HG03469 (cell line): ENCODE measurements around the gene EXOC4.
A peak's percentile ranks its signal among the peaks of the same experiment; 100 is the strongest.
"Not testable (repeated sequence)": the region's sequence is repeated elsewhere in the genome, so short reads cannot be mapped to it uniquely, and the experiment has no call there.

Experiments used
- ATAC-seq: cut with Tn5 transposase; IDR thresholded peaks from one replicate; pipeline ENCODE4 v1.9.1; 2021; ENCODE audit warnings: mild to moderate bottlenecking, moderate library complexity, moderate number of reproducible peaks; ENCODE audit not compliant: unreplicated experiment

EXOC4 gene

GRCh38 chr7:133773601-133774000 is 520.7 kb downstream of the EXOC4 start:
- ATAC-seq, result no peak

GRCh38 chr7:133775201-133775600 is 522.3 kb downstream of the EXOC4 start:
- no peak for ATAC-seq

GRCh38 chr7:133776266-133776665 is 523.4 kb downstream of the EXOC4 start:
- ATAC-seq, result no peak

- ATAC-seq, result no peak
These were observed 524.8 kb downstream of the EXOC4 start for GRCh38 chr7:133777701-133778100.

- ATAC-seq, result peak; percentile 94
These were observed 525.6 kb downstream of the EXOC4 start for GRCh38 chr7:133778472-133778871.

- not testable (repeated sequence) for ATAC-seq
These were observed 526.7 kb downstream of the EXOC4 start for GRCh38 chr7:133779538-133779937.

GRCh38 chr7:133780912-133781311 is 528.0 kb downstream of the EXOC4 start:
- no peak for ATAC-seq

GRCh38 chr7:133781486-133782090 is 528.7 kb downstream of the EXOC4 start:
- no peak for ATAC-seq

- no peak for ATAC-seq
These were observed 529.6 kb downstream of the EXOC4 start for GRCh38 chr7:133782470-133782869.

GRCh38 chr7:133783276-133783675 is 530.4 kb downstream of the EXOC4 start:
- ATAC-seq, result no peak

GRCh38 chr7:133784486-133785001 is 531.7 kb downstream of the EXOC4 start:
- ATAC-seq, result no peak

- no peak for ATAC-seq
These were observed 533.6 kb downstream of the EXOC4 start for GRCh38 chr7:133786401-133786937.

GRCh38 chr7:133789974-133790373 is 537.1 kb downstream of the EXOC4 start:
- ATAC-seq, result no peak

- no peak for ATAC-seq
These were observed 538.0 kb downstream of the EXOC4 start for GRCh38 chr7:133790911-133791310.

GRCh38 chr7:133794479-133794878 is 541.6 kb downstream of the EXOC4 start:
- no peak for ATAC-seq

GRCh38 chr7:133795068-133795665 is 542.3 kb downstream of the EXOC4 start:
- ATAC-seq, result no peak

- no peak for ATAC-seq
These were observed 544.2 kb downstream of the EXOC4 start for GRCh38 chr7:133796782-133797745.

- ATAC-seq, result no peak
These were observed 545.1 kb downstream of the EXOC4 start for GRCh38 chr7:133797818-133798520.

GRCh38 chr7:133801341-133801740 is 548.5 kb downstream of the EXOC4 start:
- ATAC-seq, result no peak

- ATAC-seq, result no peak
These were observed 551.2 kb downstream of the EXOC4 start for GRCh38 chr7:133804127-133804526.

- no peak for ATAC-seq
These were observed 552.5 kb downstream of the EXOC4 start for GRCh38 chr7:133805426-133805825.
